Measurements from ENCODE around the gene RASL12.
"Not testable (repeated sequence)": the region's sequence is repeated elsewhere in the genome, so short reads cannot be mapped to it uniquely, and the experiment has no call there.

The RASL12 gene

GRCh38 chr15:65044724-65045481 lies 22.9 kb downstream of the RASL12 start, which contains the start of gene SLC51B:
SLC51B (plus strand) TSS chr15:65045387; CDS start chr15:65050005, 4,618 bp downstream.
- Mint-ChIP-seq H3K4me1 (peaks cover 7 to 10% of the 10 kb centered on the region in 2 donors), H3K36me3 (no peaks in the 10 kb centered on the region), H3K27ac (no peak within 1 kb of the TSS), H3K4me3 (no peak within 1 kb of the TSS), H3K27me3 (peaks cover 4 to 6% of the 10 kb centered on the region in 2 donors), H3K9me3 (no peaks in the 10 kb centered on the region)
- DNase-seq (no peak), ATAC-seq (replicated peaks) (no peak)

- not testable (repeated sequence) for H3K36me3 Mint-ChIP-seq; ATAC-seq (replicated peaks); H3K9me3 Mint-ChIP-seq; H3K27ac Mint-ChIP-seq; H3K4me3 Mint-ChIP-seq; H3K4me1 Mint-ChIP-seq; H3K27me3 Mint-ChIP-seq; DNase-seq
These were observed 23.6 kb downstream of the RASL12 start for GRCh38 chr15:65044218-65044617.

GRCh38 chr15:65042776-65043327 lies 24.9 kb downstream of the RASL12 start:
- ATAC-seq (replicated peaks) (no peak), DNase-seq (no peak)
- H3K4me1 Mint-ChIP-seq = no peaks in the 10 kb centered on the region
- H3K36me3 Mint-ChIP-seq = no peaks in the 10 kb centered on the region
- H3K4me3 Mint-ChIP-seq = no peak overlapping the region
- peaks cover 4 to 6% of the 10 kb centered on the region in 2 donors for H3K27me3 Mint-ChIP-seq
- no peak overlapping the region for H3K27ac Mint-ChIP-seq
- no peaks in the 10 kb centered on the region for H3K9me3 Mint-ChIP-seq

GRCh38 chr15:65041787-65042186 lies 26.0 kb downstream of the RASL12 start:
- ATAC-seq (replicated peaks) = no peak
- no peaks in the 10 kb centered on the region for H3K36me3 Mint-ChIP-seq
- no peak overlapping the region for H3K27ac Mint-ChIP-seq
- H3K4me1 Mint-ChIP-seq = no peaks in the 10 kb centered on the region
- H3K27me3 Mint-ChIP-seq = peaks cover 0 to 4% of the 10 kb centered on the region in 2 donors
- DNase-seq = no peak
- no peak overlapping the region for H3K4me3 Mint-ChIP-seq
- H3K9me3 Mint-ChIP-seq = no peaks in the 10 kb centered on the region

- Mint-ChIP-seq H3K4me3 (no peak overlapping the region), H3K36me3 (no peaks in the 10 kb centered on the region), H3K9me3 (no peaks in the 10 kb centered on the region)
These were observed 27.3 kb downstream of the RASL12 start for GRCh38 chr15:65040461-65040860.

GRCh38 chr15:65038836-65039235 lies 29.0 kb downstream of the RASL12 start:
- H3K4me3 Mint-ChIP-seq = no peak overlapping the region
- DNase-seq = no peak
- H3K4me1 Mint-ChIP-seq = peaks cover 0 to 1% of the 10 kb centered on the region in 2 donors
- H3K27ac Mint-ChIP-seq = no peak overlapping the region
- no peaks in the 10 kb centered on the region for H3K9me3 Mint-ChIP-seq
- H3K36me3 Mint-ChIP-seq = no peaks in the 10 kb centered on the region
- no peaks in the 10 kb centered on the region for H3K27me3 Mint-ChIP-seq
- ATAC-seq (replicated peaks) = no peak

More at GRCh38 chr15:65040461-65040860, 27.3 kb downstream of the RASL12 start:
- no peaks in the 10 kb centered on the region for H3K4me1 Mint-ChIP-seq
- ATAC-seq (replicated peaks) = no peak
- DNase-seq = no peak
- no peak overlapping the region for H3K27ac Mint-ChIP-seq
- peaks cover 0 to 2% of the 10 kb centered on the region in 2 donors for H3K27me3 Mint-ChIP-seq

- Mint-ChIP-seq H3K27ac (no peak overlapping the region), H3K27me3 (no peaks in the 10 kb centered on the region), H3K9me3 (no peaks in the 10 kb centered on the region), H3K36me3 (no peaks in the 10 kb centered on the region), H3K4me1 (peaks cover 0 to 5% of the 10 kb centered on the region in 2 donors), H3K4me3 (no peak overlapping the region)
- no peak for DNase-seq
- ATAC-seq (replicated peaks) = no peak
These were observed 29.4 kb downstream of the RASL12 start for GRCh38 chr15:65038428-65038827.

GRCh38 chr15:65037309-65037708 lies 30.5 kb downstream of the RASL12 start:
- H3K27me3 Mint-ChIP-seq = peaks cover 0 to 2% of the 10 kb centered on the region in 2 donors
- no peak overlapping the region for H3K4me3 Mint-ChIP-seq
- no peak for ATAC-seq (replicated peaks)
- H3K36me3 Mint-ChIP-seq = no peaks in the 10 kb centered on the region
- H3K9me3 Mint-ChIP-seq = no peaks in the 10 kb centered on the region
- peaks cover 6 to 17% of the 10 kb centered on the region in 2 donors for H3K4me1 Mint-ChIP-seq
- DNase-seq = no peak
- no peak overlapping the region for H3K27ac Mint-ChIP-seq

GRCh38 chr15:65034719-65035118 lies 33.1 kb downstream of the RASL12 start:
- H3K36me3 Mint-ChIP-seq = no peaks in the 10 kb centered on the region
- H3K27ac Mint-ChIP-seq = no peak overlapping the region
- ATAC-seq (replicated peaks) = peak in 1 of 2 donors; percentile 26

GRCh38 chr15:65033659-65034269 lies 34.0 kb downstream of the RASL12 start:
- H3K27ac Mint-ChIP-seq = no peak overlapping the region
- H3K9me3 Mint-ChIP-seq = no peaks in the 10 kb centered on the region
- peaks cover 0 to 9% of the 10 kb centered on the region in 2 donors for H3K27me3 Mint-ChIP-seq
- peaks cover 9 to 17% of the 10 kb centered on the region in 2 donors for H3K4me1 Mint-ChIP-seq
- DNase-seq = no peak
- H3K36me3 Mint-ChIP-seq = no peaks in the 10 kb centered on the region
- ATAC-seq (replicated peaks) = peak; percentile 51 to 54
- no peak overlapping the region for H3K4me3 Mint-ChIP-seq

More at GRCh38 chr15:65034719-65035118, 33.1 kb downstream of the RASL12 start:
- H3K27me3 Mint-ChIP-seq = peaks cover 0 to 9% of the 10 kb centered on the region in 2 donors
- H3K9me3 Mint-ChIP-seq = no peaks in the 10 kb centered on the region
- no peak for DNase-seq
- H3K4me3 Mint-ChIP-seq = no peak overlapping the region
- peaks cover 9 to 17% of the 10 kb centered on the region in 2 donors for H3K4me1 Mint-ChIP-seq

- ATAC-seq (replicated peaks) (peak; percentile 68 to 69), DNase-seq (peak; percentile 38)
- H3K4me3 Mint-ChIP-seq = peak overlapping the region in 1 of 2 donors; percentile 46
- peaks cover 13 to 25% of the 10 kb centered on the region in 2 donors for H3K4me1 Mint-ChIP-seq
- H3K27ac Mint-ChIP-seq = no peak overlapping the region
- no peaks in the 10 kb centered on the region for H3K9me3 Mint-ChIP-seq
- H3K36me3 Mint-ChIP-seq = no peaks in the 10 kb centered on the region
- H3K27me3 Mint-ChIP-seq = peaks cover 0 to 9% of the 10 kb centered on the region in 2 donors
These were observed 34.8 kb downstream of the RASL12 start for GRCh38 chr15:65032801-65033537.

GRCh38 chr15:65029736-65030208 lies 38.0 kb downstream of the RASL12 start:
- ATAC-seq (replicated peaks) = no peak
- DNase-seq = no peak
- Mint-ChIP-seq H3K36me3 (peaks cover 5 to 12% of the 10 kb centered on the region in 2 donors), H3K9me3 (no peaks in the 10 kb centered on the region), H3K4me1 (peaks cover 13 to 29% of the 10 kb centered on the region in 2 donors), H3K4me3 (peak overlapping the region; percentile 39 to 85), H3K27ac (no peak overlapping the region), H3K27me3 (peaks cover 0 to 9% of the 10 kb centered on the region in 2 donors)

GRCh38 chr15:65028921-65029735 lies 38.7 kb downstream of the RASL12 start, which contains the start of gene MTFMT:
MTFMT (minus strand) TSS chr15:65029639; CDS start chr15:65029613, 26 bp downstream.
- H3K27me3 Mint-ChIP-seq = peaks cover 0 to 9% of the 10 kb centered on the region in 2 donors
- peak within 1 kb of the TSS; percentile 65 for H3K27ac Mint-ChIP-seq
- peaks cover 9 to 16% of the 10 kb centered on the region in 2 donors for H3K36me3 Mint-ChIP-seq
- ATAC-seq (replicated peaks) (peak; percentile 91 to 92), DNase-seq (peak; percentile 80)
- no peaks in the 10 kb centered on the region for H3K9me3 Mint-ChIP-seq
- peak within 1 kb of the TSS; percentile 85 to 89 for H3K4me3 Mint-ChIP-seq
- peaks cover 13 to 29% of the 10 kb centered on the region in 2 donors for H3K4me1 Mint-ChIP-seq

Measured in stimulated activated naive B cell treated with anti-CD40 and anti-IgM and Interleukin-4, amounts not matched to agents 10 μg/mL and 1 μg/mL and 100 μg/mL, for 72 hours (primary cell).